Thyroid gland (tissue), 4 donors: ENCODE data around the gene EIF3K.

Experiments
- CTCF ChIP-seq, 6 experiments: fragments of 200-600 bp in 3 of 6; fragments of 450-650 bp in 3 of 6; sonication (generic) in 3 of 6; IDR thresholded peaks; one replicate each; pipeline ENCODE4 v1.5.1; 2016 to 2019; ENCODE audit warnings: antibody characterized with exemption in 6 of 6, mild to moderate bottlenecking in 2 of 6, inconsistent platforms in 1 of 6, moderate library complexity in 1 of 6
- POLR2A ChIP-seq, 2 donors: fragments of 450-650 bp; IDR thresholded peaks; one replicate each; pipeline ENCODE4 v1.6.1; 2017; ENCODE audit warnings: antibody characterized with exemption in 2 of 2, mild to moderate bottlenecking in 2 of 2, moderate library complexity in 1 of 2

GRCh38 chr19:38650911-38651584, 32.1 kb downstream of the EIF3K start:
- TF ChIP-seq POLR2A (IDR thresholded peaks at IDR 0.05) = no peak
- peak in 2 of 6 experiments; percentile 21 to 33 for TF ChIP-seq CTCF (IDR thresholded peaks at IDR 0.05)
